CD14-positive monocyte (primary cell): ENCODE data around the gene CELF2. TPM values are rescaled to one million over a fixed set of nuclear protein-coding genes. Genes with fewer than 3 reads are reported as not detected.

Experiments
- DNase-seq, 3 donors: peaks; one replicate each; pipeline ENCODE4 v3.0.0-alpha.2; 2011 to 2022
- H2AFZ ChIP-seq: 2 replicates; pipeline ENCODE4 v1.6.0; 2012; ENCODE audit warnings: mild to moderate bottlenecking, low read depth, low read length, inconsistent platforms; ENCODE audit not compliant: insufficient read depth, poor library complexity, severe bottlenecking
- H3K27ac ChIP-seq, 2 donors: 1 replicate in 1 of 2; 2 replicates in 1 of 2; pipeline ENCODE4 v1.5.1; 2012 to 2013; ENCODE audit warnings: low read length in 2 of 2, control low read depth in 1 of 2, inconsistent platforms in 1 of 2, low read depth in 1 of 2, mild to moderate bottlenecking in 1 of 2
- H3K27me3 ChIP-seq, 2 donors: one replicate each; pipeline versions ENCODE4 v1.6.0 to v1.6.1; 2011 to 2013; ENCODE audit warnings: low read length in 2 of 2; ENCODE audit not compliant: control insufficient read depth in 2 of 2, insufficient read depth in 2 of 2
- H3K36me3 ChIP-seq, 2 donors: replicated peaks in 1 of 2; 1 replicate in 1 of 2; 2 replicates in 1 of 2; pipeline versions ENCODE4 v1.5.1 to v1.6.1; 2012 to 2013; ENCODE audit warnings: low read length in 2 of 2, control low read depth in 1 of 2, inconsistent platforms in 1 of 2, mild to moderate bottlenecking in 1 of 2; ENCODE audit not compliant: insufficient read depth in 2 of 2, control insufficient read depth in 1 of 2
- H3K4me1 ChIP-seq, 2 donors: 1 replicate in 1 of 2; 2 replicates in 1 of 2; pipeline versions ENCODE4 v1.5.1 to v1.6.1; 2012 to 2013; ENCODE audit warnings: low read length in 2 of 2, control low read depth in 1 of 2, inconsistent platforms in 1 of 2, mild to moderate bottlenecking in 1 of 2, moderate library complexity in 1 of 2; ENCODE audit not compliant: insufficient read depth in 2 of 2, control insufficient read depth in 1 of 2
- H3K4me2 ChIP-seq: replicated peaks from 2 replicates; pipeline ENCODE3; 2012; ENCODE audit warnings: low read length, moderate library complexity, mild to moderate bottlenecking; ENCODE audit not compliant: poor library complexity, severe bottlenecking; ENCODE audit errors: extremely low read depth
- H3K4me3 ChIP-seq, 3 experiments: fragments of 200-600 bp in 1 of 3; sonication (generic) in 1 of 3; replicated peaks in 1 of 3; 1 replicate in 2 of 3; 2 replicates in 1 of 3; pipeline ENCODE4 v1.5.1; 2011 to 2013; ENCODE audit warnings: low read length in 3 of 3, mild to moderate bottlenecking in 3 of 3, control low read depth in 2 of 3, low read depth in 2 of 3, inconsistent platforms in 1 of 3, moderate library complexity in 1 of 3
- H3K79me2 ChIP-seq: 2 replicates; pipeline ENCODE4 v1.6.0; 2012; ENCODE audit warnings: mild to moderate bottlenecking, control low read depth, inconsistent platforms, low read length, moderate library complexity; ENCODE audit not compliant: insufficient read depth
- H3K9ac ChIP-seq: 2 replicates; pipeline ENCODE4 v1.6.0; 2017; ENCODE audit warnings: low read length, mild to moderate bottlenecking; ENCODE audit not compliant: insufficient read depth, poor library complexity, severe bottlenecking
- H3K9me3 ChIP-seq, 2 donors: replicated peaks in 1 of 2; 1 replicate in 1 of 2; 2 replicates in 1 of 2; pipeline versions ENCODE4 v1.5.1 to v1.6.1; 2012 to 2013; ENCODE audit warnings: low read length in 2 of 2, control low read depth in 1 of 2; ENCODE audit not compliant: control insufficient read depth in 1 of 2, insufficient read depth in 1 of 2
- H4K20me1 ChIP-seq: 2 replicates; pipeline ENCODE4 v1.6.0; 2012; ENCODE audit warnings: mild to moderate bottlenecking, low read length, control low read depth, moderate library complexity; ENCODE audit not compliant: insufficient read depth
- H3K27ac Mint-ChIP-seq, 7 donors: one replicate each; pipeline ENCODE4 v1.8.0; 2020; ENCODE audit warnings: mild to moderate bottlenecking in 7 of 7, mixed read lengths in 7 of 7, moderate library complexity in 6 of 7, inconsistent platforms in 2 of 7
- H3K27me3 Mint-ChIP-seq, 3 donors: one replicate each; pipeline ENCODE4 v1.8.0; 2021 to 2022; ENCODE audit warnings: low read depth in 3 of 3, mild to moderate bottlenecking in 3 of 3, mixed read lengths in 3 of 3, moderate library complexity in 3 of 3, inconsistent platforms in 1 of 3
- H3K36me3 Mint-ChIP-seq, 2 donors: one replicate each; pipeline ENCODE4 v1.8.0; 2020; ENCODE audit warnings: mixed read lengths in 2 of 2, inconsistent platforms in 1 of 2, mild to moderate bottlenecking in 1 of 2
- H3K4me1 Mint-ChIP-seq: one replicate; pipeline ENCODE4 v1.8.0; 2020; ENCODE audit warnings: mild to moderate bottlenecking, mixed read lengths
- H3K4me3 Mint-ChIP-seq, 2 donors: one replicate each; pipeline ENCODE4 v1.8.0; 2020; ENCODE audit warnings: mild to moderate bottlenecking in 2 of 2, mixed read lengths in 2 of 2, moderate library complexity in 1 of 2
- H3K9me3 Mint-ChIP-seq, 7 donors: one replicate each; pipeline ENCODE4 v1.8.0; 2020 to 2022; ENCODE audit warnings: mixed read lengths in 7 of 7, mild to moderate bottlenecking in 6 of 7, moderate library complexity in 6 of 7, inconsistent platforms in 2 of 7
- WGBS: methylation state at CpG from one replicate; pipeline ENCODE4 v1.1.5; 2013; ENCODE audit warnings: missing lambda C conversion rate; ENCODE audit not compliant: insufficient coverage; 5-methylcytosine and 5-hydroxymethylcytosine counted together
- intact Hi-C, 2 donors: fragments of 100-400 bp; cut with micrococcal nuclease; formaldehyde crosslinking; loops; one replicate each; pipeline versions ENCODE4 v1.15.0 to v1.15.1; 2023
- polyA plus RNA-seq, 3 donors: library from polyadenylated mRNA; depleted of rRNA in 1 of 3; unstranded in 2 of 3; stranded (reverse) in 1 of 3; fragments of 300-500 nt in 2 of 3; fragments of >200 nt in 1 of 3; fragmentation: Illumina TruSeq in 2 of 3; gene quantifications; 1 replicate in 2 of 3; 2 replicates in 1 of 3; pipeline ENCODE4 v1.2.3, GENCODE V29; 2012 to 2021
- TF ChIP-seq, protein P1 (sequence below): fragments of 200-600 bp; IDR thresholded peaks from one replicate; pipeline ENCODE4 v1.8.0; 2022; ENCODE audit warnings: antibody characterized with exemption, mild to moderate bottlenecking

CELF2 gene
- polyA plus RNA-seq, 3 donors: 53.5 to 93.3 (median 80.5) TPM

DNA sequence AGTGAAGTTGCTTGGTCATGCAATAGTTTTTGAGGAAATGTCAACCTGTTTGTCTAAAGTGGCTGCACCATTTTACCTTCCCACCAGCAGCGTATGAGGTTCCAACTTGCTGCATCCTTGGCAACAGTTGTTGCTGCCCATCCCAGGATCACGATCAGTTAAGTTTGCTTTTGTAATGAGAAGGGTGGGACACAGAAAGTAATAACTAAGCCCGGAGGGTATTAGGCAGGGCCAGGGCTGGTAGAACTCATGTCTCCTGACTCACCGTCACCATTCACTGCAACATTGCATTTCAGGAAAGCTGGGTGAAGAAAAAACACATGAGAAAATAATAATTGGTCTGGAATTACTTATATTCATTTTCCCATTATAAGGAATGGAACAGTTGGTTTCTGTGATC, 25.4 kb downstream of the CELF2 start:
- Mint-ChIP-seq H3K9me3 (peaks cover 0 to 4% (median 0%) of the 10 kb centered on the region in 7 donors), H3K4me3 (no peak overlapping the region), H3K36me3 (no peaks in the 10 kb centered on the region), H3K27ac (no peak overlapping the region), H3K4me1 (no peaks in the 10 kb centered on the region), H3K27me3 (peaks cover 0 to 3% (median 2%) of the 10 kb centered on the region in 3 donors)
- H3K36me3 ChIP-seq: no peaks in the 10 kb centered on the region
- no peaks in the 10 kb centered on the region for H4K20me1 ChIP-seq
- no peaks in the 10 kb centered on the region for H3K4me1 ChIP-seq
- intact Hi-C loops: no loop called here
- TF ChIP-seq, protein P1, sequence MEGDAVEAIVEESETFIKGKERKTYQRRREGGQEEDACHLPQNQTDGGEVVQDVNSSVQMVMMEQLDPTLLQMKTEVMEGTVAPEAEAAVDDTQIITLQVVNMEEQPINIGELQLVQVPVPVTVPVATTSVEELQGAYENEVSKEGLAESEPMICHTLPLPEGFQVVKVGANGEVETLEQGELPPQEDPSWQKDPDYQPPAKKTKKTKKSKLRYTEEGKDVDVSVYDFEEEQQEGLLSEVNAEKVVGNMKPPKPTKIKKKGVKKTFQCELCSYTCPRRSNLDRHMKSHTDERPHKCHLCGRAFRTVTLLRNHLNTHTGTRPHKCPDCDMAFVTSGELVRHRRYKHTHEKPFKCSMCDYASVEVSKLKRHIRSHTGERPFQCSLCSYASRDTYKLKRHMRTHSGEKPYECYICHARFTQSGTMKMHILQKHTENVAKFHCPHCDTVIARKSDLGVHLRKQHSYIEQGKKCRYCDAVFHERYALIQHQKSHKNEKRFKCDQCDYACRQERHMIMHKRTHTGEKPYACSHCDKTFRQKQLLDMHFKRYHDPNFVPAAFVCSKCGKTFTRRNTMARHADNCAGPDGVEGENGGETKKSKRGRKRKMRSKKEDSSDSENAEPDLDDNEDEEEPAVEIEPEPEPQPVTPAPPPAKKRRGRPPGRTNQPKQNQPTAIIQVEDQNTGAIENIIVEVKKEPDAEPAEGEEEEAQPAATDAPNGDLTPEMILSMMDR: no peak
- DNase-seq: no peak
- H2AFZ ChIP-seq: no peak overlapping the region
- H3K79me2 ChIP-seq: no peaks in the 10 kb centered on the region
- 93% methylated on average over 2 of the region's 4 CpGs for WGBS
- H3K9ac ChIP-seq: no peak overlapping the region
- no peak overlapping the region for H3K4me3 ChIP-seq
- no peak overlapping the region for H3K27ac ChIP-seq
- H3K9me3 ChIP-seq: no peaks in the 10 kb centered on the region
- H3K4me2 ChIP-seq: no peak overlapping the region
- H3K27me3 ChIP-seq: no peaks in the 10 kb centered on the region

DNA sequence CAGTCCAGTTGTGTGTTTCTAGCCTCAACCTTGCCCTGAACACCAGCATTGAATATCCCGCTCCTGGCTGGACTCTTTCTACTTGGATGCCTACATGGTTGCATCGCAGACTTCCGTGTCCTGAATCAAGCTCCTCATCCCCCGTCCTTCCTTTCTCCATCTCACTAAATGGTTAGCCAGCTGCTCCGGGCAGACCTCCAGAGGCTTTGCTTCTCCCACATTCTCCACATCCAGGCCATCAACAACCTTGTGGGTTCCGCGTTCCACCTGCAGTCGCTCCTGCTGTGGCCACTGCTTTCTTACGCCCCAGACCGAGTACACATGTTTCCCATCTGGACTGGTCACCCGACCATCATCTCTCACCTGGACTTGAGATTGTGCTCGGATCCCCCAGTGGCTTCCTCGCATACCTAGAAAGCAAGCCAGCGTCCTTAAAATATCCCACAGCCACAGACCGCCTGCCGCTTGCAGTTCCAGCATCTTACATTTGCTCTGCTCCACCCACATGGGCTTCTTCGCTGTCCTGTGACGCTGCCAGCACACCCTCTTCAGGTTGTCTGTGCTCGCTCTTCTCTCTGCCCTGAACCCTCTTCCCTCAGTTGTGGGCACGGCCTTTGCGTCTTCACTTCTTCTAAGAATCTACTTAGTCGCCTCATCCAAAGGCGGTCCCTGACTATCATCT, 25.9 kb downstream of the CELF2 start:
- no peaks in the 10 kb centered on the region for H3K27me3 ChIP-seq
- Mint-ChIP-seq H3K9me3 (peaks cover 0 to 4% (median 0%) of the 10 kb centered on the region in 7 donors), H3K27ac (no peak overlapping the region), H3K4me3 (no peak overlapping the region), H3K27me3 (peaks cover 0 to 4% (median 2%) of the 10 kb centered on the region in 3 donors), H3K4me1 (no peaks in the 10 kb centered on the region), H3K36me3 (no peaks in the 10 kb centered on the region)
- H3K4me1 ChIP-seq: no peaks in the 10 kb centered on the region
- no peak overlapping the region for H3K9ac ChIP-seq
- H3K9me3 ChIP-seq: no peaks in the 10 kb centered on the region
- DNase-seq: no peak
- H3K27ac ChIP-seq: no peak overlapping the region
- no peak overlapping the region for H2AFZ ChIP-seq
- no peaks in the 10 kb centered on the region for H3K79me2 ChIP-seq
- intact Hi-C loops: no loop called here
- no peaks in the 10 kb centered on the region for H4K20me1 ChIP-seq
- H3K36me3 ChIP-seq: no peaks in the 10 kb centered on the region
- H3K4me3 ChIP-seq: no peak overlapping the region
- TF ChIP-seq, protein P1: no peak
- 93% methylated on average over 22 of the region's 23 CpGs for WGBS
- H3K4me2 ChIP-seq: no peak overlapping the region
